ENCODE data around the gene TAB2.

Gene TAB2

DNA sequence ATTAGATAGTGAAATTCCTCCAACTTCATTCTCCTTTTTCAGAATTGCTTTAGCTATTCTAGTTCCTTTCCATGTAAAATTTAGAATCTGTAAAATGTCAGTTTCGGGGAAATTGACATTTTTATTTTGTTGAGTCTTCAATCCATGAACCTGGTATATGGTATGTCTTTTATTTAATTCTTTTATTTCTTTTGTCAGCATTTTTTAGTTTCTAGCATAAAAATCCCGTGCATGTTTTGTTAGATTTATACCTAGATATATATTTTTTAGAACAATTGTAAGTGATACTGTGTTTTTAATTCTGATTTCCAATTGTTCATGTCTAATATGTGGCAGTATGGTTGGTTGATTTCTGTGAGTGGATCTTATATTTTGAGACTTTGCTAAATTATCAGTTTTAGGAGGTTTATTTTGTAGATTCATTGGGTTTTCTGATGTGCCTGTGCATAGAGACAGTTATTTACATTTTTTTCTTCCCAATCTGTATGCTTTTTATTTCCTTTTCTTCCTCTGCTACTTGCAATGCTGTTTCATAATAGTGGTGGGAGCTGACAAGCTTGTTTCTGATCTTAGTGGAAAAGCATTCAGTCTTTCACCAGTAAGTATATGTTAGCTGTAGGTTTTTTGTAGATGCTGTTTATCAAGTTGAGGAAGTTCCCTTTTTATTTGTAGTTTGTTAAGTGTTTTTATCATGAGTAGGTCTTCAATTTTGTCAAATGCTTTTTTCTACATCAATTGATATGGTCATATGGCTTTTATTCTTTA, 13.7 kb downstream of the TAB2 start:
- in situ Hi-C loops (cut with HindIII; ENCODE audit: low sequenced_read_pairs), result loop anchor here (25.0 kb wide), 1 partner anchor 244 kb away; no protein-coding TSS in a partner anchor

GRCh38 chr6:149331871-149332270, 14.4 kb downstream of the TAB2 start:
- in situ Hi-C loops (cut with HindIII; ENCODE audit: low sequenced_read_pairs), result loop anchor here (25.0 kb wide), 1 partner anchor 245 kb away; no protein-coding TSS in a partner anchor

GRCh38 chr6:149332602-149333265, 15.2 kb downstream of the TAB2 start:
- in situ Hi-C loops (cut with HindIII; ENCODE audit: low sequenced_read_pairs), result loop anchor here (25.0 kb wide), 1 partner anchor 245 kb away; no protein-coding TSS in a partner anchor

DNA sequence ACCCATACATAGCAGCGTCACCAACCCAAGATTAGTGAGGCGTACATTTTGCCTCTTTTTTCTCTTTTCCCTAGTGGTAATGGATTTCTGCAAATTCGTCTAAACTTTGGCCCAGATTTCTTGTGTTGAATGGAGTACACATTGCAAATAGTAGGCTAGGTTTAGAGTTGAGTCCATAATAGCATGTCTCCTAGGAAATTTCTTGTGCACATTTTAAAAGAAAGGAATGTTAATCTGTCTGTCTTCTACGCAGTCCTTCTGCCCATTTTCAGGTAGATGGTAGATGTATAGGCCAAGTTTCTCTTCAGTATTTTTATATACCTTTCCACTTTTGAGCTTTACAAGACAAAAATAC, 15.7 kb downstream of the TAB2 start:
- in situ Hi-C loops (cut with HindIII; ENCODE audit: low sequenced_read_pairs), result loop anchor here (25.0 kb wide), 1 partner anchor 246 kb away; no protein-coding TSS in a partner anchor

- in situ Hi-C loops (cut with HindIII; ENCODE audit: low sequenced_read_pairs), result loop anchor here (25.0 kb wide), 1 partner anchor 247 kb away; no protein-coding TSS in a partner anchor
Measured at GRCh38 chr6:149334201-149334600, 16.7 kb downstream of the TAB2 start.

GRCh38 chr6:149334682-149335160, 17.2 kb downstream of the TAB2 start:
- in situ Hi-C loops (cut with HindIII; ENCODE audit: low sequenced_read_pairs), result loop anchor here (25.0 kb wide), 1 partner anchor 247 kb away; no protein-coding TSS in a partner anchor

GRCh38 chr6:149335924-149336608, 18.6 kb downstream of the TAB2 start:
- in situ Hi-C loops (cut with HindIII; ENCODE audit: low sequenced_read_pairs), result loop anchor here (25.0 kb wide), 1 partner anchor 249 kb away; no protein-coding TSS in a partner anchor

DNA sequence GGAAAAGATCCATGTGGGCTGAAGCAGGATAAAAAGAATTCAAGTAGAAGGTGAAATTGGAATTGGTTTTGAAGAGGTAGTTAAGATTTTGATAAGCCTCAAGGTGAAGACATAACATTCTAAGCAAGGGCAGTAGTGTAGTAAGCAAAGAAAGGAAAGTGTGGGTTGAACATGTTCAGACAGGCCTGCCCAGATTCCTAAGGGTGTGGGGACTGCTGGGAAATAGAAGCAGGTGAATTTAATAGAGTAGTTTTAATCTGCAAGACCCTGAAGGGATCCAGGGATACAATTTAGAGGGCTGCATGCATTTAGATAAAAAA, 19.1 kb downstream of the TAB2 start:
- in situ Hi-C loops (cut with HindIII; ENCODE audit: low sequenced_read_pairs), result loop anchor here (25.0 kb wide), 1 partner anchor 249 kb away; no protein-coding TSS in a partner anchor

GRCh38 chr6:149337320-149337719, 19.8 kb downstream of the TAB2 start:
- in situ Hi-C loops (cut with HindIII; ENCODE audit: low sequenced_read_pairs), result loop anchor here (25.0 kb wide), 1 partner anchor 250 kb away; no protein-coding TSS in a partner anchor

DNA sequence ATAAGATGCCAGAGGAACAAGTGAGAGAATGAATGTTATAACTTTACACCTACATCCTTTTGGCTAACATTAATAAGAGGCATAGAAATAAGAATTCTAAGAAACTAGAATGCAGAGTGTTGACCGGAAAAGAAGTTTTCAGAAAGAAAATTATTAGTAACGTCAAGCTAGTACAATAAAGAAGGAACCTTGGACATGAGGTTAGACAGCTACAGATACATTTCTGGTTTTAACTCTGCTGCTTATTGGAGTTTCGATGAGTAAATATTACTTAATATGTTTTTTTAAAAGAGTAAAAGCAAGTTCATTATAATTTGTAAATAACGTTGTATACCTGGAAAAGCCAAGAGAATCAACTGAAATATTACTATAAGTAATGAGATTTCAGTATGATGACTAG, 22.7 kb downstream of the TAB2 start:
- in situ Hi-C loops (cut with HindIII; ENCODE audit: low sequenced_read_pairs), result loop anchor here (25.0 kb wide), 1 partner anchor 253 kb away; no protein-coding TSS in a partner anchor

DNA sequence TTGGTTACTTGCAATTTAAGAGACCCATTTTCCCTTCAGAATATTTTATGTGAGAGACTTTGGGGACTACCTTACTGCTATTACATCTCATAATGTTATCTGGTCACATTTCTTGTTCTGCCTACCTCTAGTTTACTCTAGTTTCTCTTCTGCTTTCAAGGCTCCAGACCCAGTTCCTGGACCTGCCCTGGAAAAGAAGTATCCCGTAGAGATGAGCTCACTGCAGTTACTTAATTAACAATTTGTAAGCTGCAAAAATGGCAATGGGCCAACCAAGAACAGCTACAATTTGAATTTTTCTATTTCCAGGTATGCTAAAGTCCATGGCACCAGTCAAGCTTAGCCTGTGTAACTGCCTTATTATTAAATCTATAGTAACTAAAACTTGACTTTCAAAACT, 25.0 kb downstream of the TAB2 start:
- in situ Hi-C loops (cut with HindIII; ENCODE audit: low sequenced_read_pairs), result loop anchor here (25.0 kb wide), 1 partner anchor 255 kb away; no protein-coding TSS in a partner anchor

DNA sequence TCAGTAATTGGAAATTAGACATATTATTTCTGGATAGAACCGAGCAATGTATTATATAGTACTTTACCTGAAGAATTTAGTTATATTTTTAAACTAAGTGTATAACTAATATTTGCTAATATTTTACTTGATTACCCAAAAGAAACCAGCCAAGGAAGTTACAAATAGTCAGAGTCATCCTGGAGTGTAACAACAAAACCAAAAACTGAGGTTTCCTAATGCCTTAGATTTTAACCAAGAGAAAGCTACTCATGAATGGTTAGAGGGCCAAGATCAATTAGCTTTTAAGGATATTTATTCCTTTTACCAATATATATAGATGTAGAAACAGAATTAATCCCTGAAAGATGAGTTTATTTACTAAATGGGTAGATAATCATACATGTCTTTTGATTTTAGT, 26.0 kb downstream of the TAB2 start:
- in situ Hi-C loops (cut with HindIII; ENCODE audit: low sequenced_read_pairs), result loop anchor here (25.0 kb wide), 1 partner anchor 256 kb away; no protein-coding TSS in a partner anchor

DNA sequence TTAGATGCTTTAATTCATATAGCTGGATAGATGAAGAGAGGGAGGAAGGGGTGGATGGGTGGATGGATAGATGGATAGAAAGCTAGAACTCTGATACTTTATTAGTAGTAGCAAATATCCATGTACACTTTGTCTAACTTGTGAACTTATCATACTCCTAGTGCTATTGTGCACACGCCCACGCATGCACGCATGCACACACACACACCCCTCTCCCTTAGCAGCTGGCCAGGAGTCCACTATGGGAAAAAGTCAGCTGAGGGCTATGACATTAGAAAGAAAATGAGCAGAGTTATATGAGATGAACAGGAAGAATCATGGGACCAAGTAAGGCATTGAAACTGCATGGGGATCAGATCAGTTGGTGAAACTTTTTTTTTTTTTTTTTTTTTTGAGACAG, 28.6 kb downstream of the TAB2 start:
- in situ Hi-C loops (cut with HindIII; ENCODE audit: low sequenced_read_pairs), result loop anchor here (25.0 kb wide), 1 partner anchor 259 kb away; no protein-coding TSS in a partner anchor

DNA sequence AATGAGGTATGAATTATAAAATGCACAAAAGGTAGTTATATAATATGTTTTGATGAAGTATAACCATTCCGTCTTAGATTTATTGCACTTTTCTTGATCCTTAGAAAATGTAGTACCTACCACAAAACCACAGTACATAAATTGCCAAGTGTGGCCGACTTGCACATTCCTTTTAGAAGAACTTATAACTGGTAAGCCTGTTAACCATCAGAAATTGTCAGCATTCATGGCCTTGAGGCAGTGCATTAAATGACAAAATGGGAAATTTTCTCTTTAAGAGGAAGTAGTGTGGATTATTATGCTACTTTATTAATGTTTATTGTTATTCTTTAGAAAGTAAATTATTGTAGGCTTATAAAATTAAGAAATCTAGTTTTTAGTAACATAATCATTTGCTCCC, 29.6 kb downstream of the TAB2 start:
- in situ Hi-C loops (cut with HindIII; ENCODE audit: low sequenced_read_pairs), result loop anchor here (25.0 kb wide), 1 partner anchor 260 kb away; no protein-coding TSS in a partner anchor

DNA sequence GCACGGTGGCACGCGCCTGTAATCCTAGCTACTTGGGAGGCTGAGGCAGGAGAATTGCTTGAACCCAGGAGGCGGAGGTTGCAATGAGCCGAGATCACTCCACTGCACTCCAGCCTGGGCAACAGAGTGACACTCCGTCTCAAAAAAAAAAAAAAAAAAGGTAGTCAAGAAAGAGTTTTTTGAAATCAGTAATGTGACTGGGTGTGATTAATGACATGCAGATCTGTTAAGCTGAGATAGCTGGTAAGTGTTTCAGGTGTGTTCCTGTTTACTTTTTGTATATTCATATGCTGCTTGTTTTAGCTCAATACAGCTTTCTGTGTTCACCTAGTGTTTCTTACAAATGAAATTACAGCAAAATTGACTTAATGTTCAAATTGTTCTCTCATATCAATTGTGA, 31.8 kb downstream of the TAB2 start:
- in situ Hi-C loops (cut with HindIII; ENCODE audit: low sequenced_read_pairs), result loop anchor here (25.0 kb wide), 1 partner anchor 262 kb away; no protein-coding TSS in a partner anchor

DNA sequence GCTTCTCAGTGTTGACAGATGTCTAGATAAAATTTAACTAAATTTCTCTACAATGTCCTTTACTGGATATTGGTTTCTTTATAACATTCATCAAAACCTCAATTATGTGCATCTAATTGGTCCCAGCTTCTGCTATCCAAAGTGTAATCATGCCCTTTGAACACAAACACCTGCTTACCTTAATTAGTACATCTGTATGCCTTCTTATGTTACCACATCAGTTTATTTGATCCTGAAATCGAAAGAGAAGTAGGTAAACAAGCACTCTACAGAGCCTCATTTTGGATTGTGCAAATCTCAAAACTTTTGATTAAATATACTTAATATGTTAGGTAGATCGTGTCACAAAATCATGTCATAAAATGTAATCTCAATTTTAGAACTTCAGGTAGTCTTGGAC, 36.5 kb downstream of the TAB2 start:
- in situ Hi-C loops (cut with HindIII; ENCODE audit: low sequenced_read_pairs), result no loop called here

- in situ Hi-C loops (cut with HindIII; ENCODE audit: low sequenced_read_pairs), result no loop called here
Measured at GRCh38 chr6:149356081-149356750, 38.7 kb downstream of the TAB2 start.

- in situ Hi-C loops (cut with HindIII; ENCODE audit: low sequenced_read_pairs), result no loop called here
Measured at GRCh38 chr6:149357726-149358538, 40.4 kb downstream of the TAB2 start.

DNA sequence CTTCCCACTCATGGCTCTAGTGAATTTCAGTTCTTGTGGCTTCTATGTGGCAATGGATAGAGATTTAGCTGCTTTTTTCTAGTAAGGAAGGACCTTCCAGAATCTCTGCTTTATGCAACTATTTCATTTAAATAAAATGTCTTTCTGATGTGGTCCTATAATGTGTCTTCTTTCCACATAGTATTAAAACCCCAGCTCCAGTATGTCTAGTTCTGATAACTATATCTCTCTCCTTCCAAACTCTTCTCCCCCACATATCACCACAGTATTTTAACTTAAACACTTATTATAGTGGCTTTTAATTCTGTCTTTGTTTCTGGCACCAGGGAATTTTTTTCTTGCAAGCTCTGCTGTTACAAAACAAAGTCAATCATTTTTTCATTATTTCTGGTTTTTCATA, 41.9 kb downstream of the TAB2 start:
- in situ Hi-C loops (cut with HindIII; ENCODE audit: low sequenced_read_pairs), result no loop called here
